ENCODE measurements around the gene GTF3C6. TPM values are rescaled to one million over a fixed set of nuclear protein-coding genes. Genes with fewer than 3 reads are reported as not detected.
"Not testable (repeated sequence)": the region's sequence is repeated elsewhere in the genome, so short reads cannot be mapped to it uniquely, and the experiment has no call there.

The GTF3C6 gene
- polyA plus RNA-seq, 1 donor = 57.7 TPM

- H3K36me3 ChIP-seq (ENCODE audit: control insufficient read depth, insufficient read depth, low read length) = peaks cover 38% of the 10 kb centered on the region
- peak in 1 of 2 donors; percentile 23 for DNase-seq
- H3K9me3 ChIP-seq (ENCODE audit: control insufficient read depth, low read depth, low read length) = no peaks in the 10 kb centered on the region
- H3K27me3 ChIP-seq (ENCODE audit: control insufficient read depth, insufficient read depth, low read length) = no peaks in the 10 kb centered on the region
- WGBS (ENCODE audit: insufficient coverage, low lambda C conversion rate) = no CpG with 5 or more reads among the region's 2 CpGs
- no peaks in the 10 kb centered on the region for H3K4me1 ChIP-seq (ENCODE audit: control insufficient read depth, insufficient read depth, low read length)
- H3K27ac ChIP-seq (ENCODE audit: low read length) = no peak overlapping the region
- no peak overlapping the region for H3K4me3 ChIP-seq (ENCODE audit: low read length)
Measured at GRCh38 chr6:111011360-111012142, 53.0 kb downstream of the GTF3C6 start.

DNA sequence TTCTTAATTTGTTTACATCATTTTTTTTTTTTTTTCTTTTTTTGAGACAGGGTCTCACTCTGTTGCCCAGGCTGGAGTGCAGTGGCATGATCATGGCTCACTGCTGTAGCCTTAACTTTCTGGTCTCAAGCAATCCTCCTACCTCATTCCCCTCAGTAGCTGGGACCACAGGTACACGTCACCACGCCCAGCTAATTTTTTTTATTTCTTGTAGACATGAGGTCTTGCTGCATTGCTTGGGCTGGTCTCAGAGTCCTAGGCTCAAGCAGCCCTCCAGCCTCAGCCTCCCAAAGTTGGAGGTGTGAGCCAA is 53.6 kb downstream of the GTF3C6 start:
- H3K36me3 ChIP-seq (ENCODE audit: control insufficient read depth, insufficient read depth, low read length) = peaks cover 35% of the 10 kb centered on the region
- no peaks in the 10 kb centered on the region for H3K9me3 ChIP-seq (ENCODE audit: control insufficient read depth, low read depth, low read length)
- no peak overlapping the region for H3K4me3 ChIP-seq (ENCODE audit: low read length)
- no CpG with 5 or more reads among the region's 2 CpGs for WGBS (ENCODE audit: insufficient coverage, low lambda C conversion rate)
- no peaks in the 10 kb centered on the region for H3K4me1 ChIP-seq (ENCODE audit: control insufficient read depth, insufficient read depth, low read length)
- DNase-seq = no peak
- no peak overlapping the region for H3K27ac ChIP-seq (ENCODE audit: low read length)
- no peaks in the 10 kb centered on the region for H3K27me3 ChIP-seq (ENCODE audit: control insufficient read depth, insufficient read depth, low read length)

DNA sequence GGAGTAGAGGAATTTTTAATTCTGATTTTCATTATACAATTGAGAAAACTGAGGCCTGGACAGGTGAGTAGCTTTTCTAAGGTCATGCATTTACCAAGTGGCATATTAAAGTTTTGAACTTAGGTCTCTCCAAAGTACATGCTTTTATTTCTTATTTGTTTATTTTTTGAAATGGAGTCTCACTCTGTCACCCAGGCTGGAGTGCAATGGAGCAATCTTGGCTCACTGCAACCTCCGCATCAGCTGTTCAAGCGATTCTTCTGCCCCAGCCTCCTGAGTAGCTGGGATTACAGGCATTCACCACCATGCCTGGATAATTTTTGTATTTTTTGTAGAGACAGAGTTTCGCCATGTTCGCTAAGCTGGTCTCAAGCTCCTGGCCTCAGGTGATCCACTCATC is 54.0 kb downstream of the GTF3C6 start:
- whole genome bisulfite sequencing (ENCODE audit: insufficient coverage, low lambda C conversion rate) = no CpG with 5 or more reads among the region's 4 CpGs
- H3K9me3 ChIP-seq (ENCODE audit: control insufficient read depth, low read depth, low read length); H3K27me3 ChIP-seq (ENCODE audit: control insufficient read depth, insufficient read depth, low read length); DNase-seq; H3K4me1 ChIP-seq (ENCODE audit: control insufficient read depth, insufficient read depth, low read length); H3K4me3 ChIP-seq (ENCODE audit: low read length); H3K27ac ChIP-seq (ENCODE audit: low read length): not testable (repeated sequence)
- H3K36me3 ChIP-seq (ENCODE audit: control insufficient read depth, insufficient read depth, low read length) = peaks cover 32% of the 10 kb centered on the region

GRCh38 chr6:111013144-111013915 is 54.8 kb downstream of the GTF3C6 start:
- Histone ChIP-seq H3K4me1 (ENCODE audit: control insufficient read depth, insufficient read depth, low read length) (no peaks in the 10 kb centered on the region), H3K9me3 (ENCODE audit: control insufficient read depth, low read depth, low read length) (peaks cover 3% of the 10 kb centered on the region), H3K4me3 (ENCODE audit: low read length) (no peak overlapping the region), H3K27ac (ENCODE audit: low read length) (no peak overlapping the region), H3K27me3 (ENCODE audit: control insufficient read depth, insufficient read depth, low read length) (no peaks in the 10 kb centered on the region), H3K36me3 (ENCODE audit: control insufficient read depth, insufficient read depth, low read length) (peaks cover 29% of the 10 kb centered on the region)
- no peak for DNase-seq
- WGBS (ENCODE audit: insufficient coverage, low lambda C conversion rate) = 100% methylated on average over 2 of the region's 4 CpGs

- H3K4me1 ChIP-seq (ENCODE audit: control insufficient read depth, insufficient read depth, low read length) = no peaks in the 10 kb centered on the region
- H3K4me3 ChIP-seq (ENCODE audit: low read length) = no peak overlapping the region
- WGBS (ENCODE audit: insufficient coverage, low lambda C conversion rate) = 100% methylated on average over 1 of the region's 3 CpGs
- H3K9me3 ChIP-seq (ENCODE audit: control insufficient read depth, low read depth, low read length) = peaks cover 3% of the 10 kb centered on the region
- DNase-seq = no peak
- no peaks in the 10 kb centered on the region for H3K27me3 ChIP-seq (ENCODE audit: control insufficient read depth, insufficient read depth, low read length)
- peaks cover 25% of the 10 kb centered on the region for H3K36me3 ChIP-seq (ENCODE audit: control insufficient read depth, insufficient read depth, low read length)
- no peak overlapping the region for H3K27ac ChIP-seq (ENCODE audit: low read length)
Measured at GRCh38 chr6:111015389-111016124, 57.1 kb downstream of the GTF3C6 start.

- not testable (repeated sequence) for DNase-seq; H3K4me1 ChIP-seq (ENCODE audit: control insufficient read depth, insufficient read depth, low read length); H3K27me3 ChIP-seq (ENCODE audit: control insufficient read depth, insufficient read depth, low read length); H3K9me3 ChIP-seq (ENCODE audit: control insufficient read depth, low read depth, low read length); H3K4me3 ChIP-seq (ENCODE audit: low read length); H3K27ac ChIP-seq (ENCODE audit: low read length)
- H3K36me3 ChIP-seq (ENCODE audit: control insufficient read depth, insufficient read depth, low read length) = peaks cover 25% of the 10 kb centered on the region
- whole genome bisulfite sequencing (ENCODE audit: insufficient coverage, low lambda C conversion rate) = no CpG with 5 or more reads among the region's 37 CpGs
Measured at GRCh38 chr6:111017241-111017640, 58.7 kb downstream of the GTF3C6 start.

Other genes with a start within 250 kb of the GTF3C6 start
- gene CDK19, start 143.2 kb upstream of the GTF3C6 start, polyA plus RNA-seq = 18.3 TPM
- 83.5 TPM for gene AMD1, start 83.9 kb upstream of the GTF3C6 start, polyA plus RNA-seq
- 28.1 TPM for gene RPF2, start 23.3 kb downstream of the GTF3C6 start, polyA plus RNA-seq
- gene SLC16A10, start 128.8 kb downstream of the GTF3C6 start, polyA plus RNA-seq = 22.4 TPM

Measured in large intestine (tissue), 3 donors.